Activated CD8-positive, alpha-beta T cell treated with anti-CD3 and anti-CD28 coated beads for 36 hours (primary cell): Measurements from ENCODE around the gene WFIKKN2. TPM values are rescaled to one million over a fixed set of nuclear protein-coding genes. Genes with fewer than 3 reads are reported as not detected.
"Not testable (repeated sequence)": the region's sequence is repeated elsewhere in the genome, so short reads cannot be mapped to it uniquely, and the experiment has no call there.

Experiments
- ATAC-seq: fragments of 200-7000 bp; cut with Tn5 transposase; one replicate; pipeline ENCODE4 v1.10.0; 2021; ENCODE audit warnings: mild to moderate bottlenecking, moderate library complexity
- CTCF ChIA-PET: fragments of 350-600 bp; sonication (Branson Sonifier 250); formaldehyde crosslinking; loops from one replicate; lab custom pipeline; 2021; ENCODE audit warnings: antibody characterized with exemption; lab: Charles Lee
- POLR2A ChIA-PET: fragments of 350-600 bp; sonication (Branson Sonifier 250); formaldehyde crosslinking; loops from one replicate; lab custom pipeline; 2021; ENCODE audit warnings: antibody characterized with exemption; lab: Charles Lee
- DNase-seq: peaks from one replicate; pipeline ENCODE4 v3.0.0-alpha.2; 2020
- H3K27ac Mint-ChIP-seq: one replicate; pipeline ENCODE4 v1.8.0; 2021; ENCODE audit warnings: mild to moderate bottlenecking, mixed read lengths
- H3K27me3 Mint-ChIP-seq: one replicate; pipeline ENCODE4 v1.8.0; 2021; ENCODE audit warnings: mixed read lengths
- H3K36me3 Mint-ChIP-seq: one replicate; pipeline ENCODE4 v1.8.0; 2021; ENCODE audit warnings: low read depth, mixed read lengths
- H3K4me1 Mint-ChIP-seq: one replicate; pipeline ENCODE4 v1.8.0; 2021; ENCODE audit warnings: low read depth, mixed read lengths
- H3K4me3 Mint-ChIP-seq: one replicate; pipeline ENCODE4 v1.8.0; 2021; ENCODE audit warnings: mild to moderate bottlenecking, moderate library complexity, mixed read lengths
- H3K9me3 Mint-ChIP-seq: one replicate; pipeline ENCODE4 v1.8.0; 2021; ENCODE audit warnings: mixed read lengths
- intact Hi-C: fragments of 100-400 bp; cut with micrococcal nuclease; formaldehyde crosslinking; loops from one replicate; pipeline ENCODE4 v1.10.0; 2022
- total RNA-seq, 2 experiments: library from RNA; stranded (reverse); gene quantifications; one replicate each; pipeline ENCODE4 v1.2.3, GENCODE V29; 2021
- TF ChIP-seq, protein P1 (sequence below): fragments of 200-600 bp; IDR thresholded peaks from one replicate; pipeline ENCODE4 v1.8.0; 2022; ENCODE audit warnings: antibody characterized with exemption, mild to moderate bottlenecking

Gene WFIKKN2
- total RNA-seq, 2 experiments from 2014 or later = not detected

DNA sequence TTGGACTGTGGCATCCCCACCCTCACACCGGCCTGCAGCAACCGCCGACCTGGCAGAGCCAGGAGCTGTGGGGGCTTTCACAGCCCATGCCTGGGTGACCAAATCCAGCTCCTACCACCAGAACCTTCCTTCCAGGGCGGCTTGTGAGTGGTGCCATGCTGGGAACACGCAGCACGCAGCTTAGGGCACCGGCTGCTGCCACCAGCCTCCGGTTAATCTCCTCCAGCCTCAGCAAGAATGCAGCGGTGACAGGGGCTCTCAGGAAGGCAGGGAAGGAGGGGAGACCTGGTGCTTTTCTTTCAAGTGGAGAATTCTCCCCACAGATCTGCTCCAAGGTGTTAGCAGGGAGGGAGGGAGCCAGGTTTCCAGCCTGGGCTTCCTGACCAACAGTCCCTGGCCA lies 35.8 kb upstream of the WFIKKN2 start:
- Mint-ChIP-seq H3K9me3 (no peaks in the 10 kb centered on the region), H3K4me1 (no peaks in the 10 kb centered on the region), H3K36me3 (no peaks in the 10 kb centered on the region), H3K27me3 (no peaks in the 10 kb centered on the region), H3K27ac (no peak overlapping the region), H3K4me3 (no peak overlapping the region)
- ATAC-seq (no peak), DNase-seq (no peak)
- ChIA-PET POLR2A (no interaction called here), CTCF (interaction anchor here (0.6 kb wide), 1 partner anchor 17 kb away, joined by 3 read pairs; no protein-coding TSS in a partner anchor)
- TF ChIP-seq, protein P1, sequence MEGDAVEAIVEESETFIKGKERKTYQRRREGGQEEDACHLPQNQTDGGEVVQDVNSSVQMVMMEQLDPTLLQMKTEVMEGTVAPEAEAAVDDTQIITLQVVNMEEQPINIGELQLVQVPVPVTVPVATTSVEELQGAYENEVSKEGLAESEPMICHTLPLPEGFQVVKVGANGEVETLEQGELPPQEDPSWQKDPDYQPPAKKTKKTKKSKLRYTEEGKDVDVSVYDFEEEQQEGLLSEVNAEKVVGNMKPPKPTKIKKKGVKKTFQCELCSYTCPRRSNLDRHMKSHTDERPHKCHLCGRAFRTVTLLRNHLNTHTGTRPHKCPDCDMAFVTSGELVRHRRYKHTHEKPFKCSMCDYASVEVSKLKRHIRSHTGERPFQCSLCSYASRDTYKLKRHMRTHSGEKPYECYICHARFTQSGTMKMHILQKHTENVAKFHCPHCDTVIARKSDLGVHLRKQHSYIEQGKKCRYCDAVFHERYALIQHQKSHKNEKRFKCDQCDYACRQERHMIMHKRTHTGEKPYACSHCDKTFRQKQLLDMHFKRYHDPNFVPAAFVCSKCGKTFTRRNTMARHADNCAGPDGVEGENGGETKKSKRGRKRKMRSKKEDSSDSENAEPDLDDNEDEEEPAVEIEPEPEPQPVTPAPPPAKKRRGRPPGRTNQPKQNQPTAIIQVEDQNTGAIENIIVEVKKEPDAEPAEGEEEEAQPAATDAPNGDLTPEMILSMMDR = no peak
- intact Hi-C loops = no loop called here

DNA sequence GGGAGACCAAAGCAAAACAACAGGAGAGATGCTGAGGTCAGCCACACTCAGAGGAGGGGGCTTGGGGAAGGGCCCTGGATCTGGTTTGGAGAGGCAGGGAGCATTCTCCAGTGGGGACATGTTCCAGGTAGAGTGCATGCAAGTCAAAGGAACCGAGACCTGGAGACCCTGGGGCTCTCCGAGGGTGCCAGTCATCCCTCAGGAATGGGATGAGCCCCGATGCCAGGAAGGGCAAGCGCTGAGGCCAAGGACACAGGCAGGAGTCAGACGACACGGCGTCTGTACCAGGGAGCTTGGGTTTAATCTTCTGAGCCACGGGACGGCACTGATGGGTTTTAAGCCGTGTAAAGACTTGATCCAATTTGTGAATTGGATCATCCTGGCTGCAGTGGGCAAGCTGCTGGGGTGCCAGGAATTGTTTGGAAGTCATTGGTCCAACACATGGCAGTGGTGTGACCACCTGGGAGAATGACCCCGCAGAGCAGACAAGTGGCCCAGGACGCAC lies 35.1 kb upstream of the WFIKKN2 start:
- Mint-ChIP-seq H3K4me1 (no peaks in the 10 kb centered on the region), H3K27ac (no peak overlapping the region), H3K36me3 (no peaks in the 10 kb centered on the region), H3K27me3 (no peaks in the 10 kb centered on the region), H3K9me3 (no peaks in the 10 kb centered on the region), H3K4me3 (no peak overlapping the region)
- intact Hi-C loops = no loop called here
- POLR2A ChIA-PET = no interaction called here
- no peak for DNase-seq
- no peak for ATAC-seq
- CTCF ChIA-PET = no interaction called here
- TF ChIP-seq, protein P1 = no peak

DNA sequence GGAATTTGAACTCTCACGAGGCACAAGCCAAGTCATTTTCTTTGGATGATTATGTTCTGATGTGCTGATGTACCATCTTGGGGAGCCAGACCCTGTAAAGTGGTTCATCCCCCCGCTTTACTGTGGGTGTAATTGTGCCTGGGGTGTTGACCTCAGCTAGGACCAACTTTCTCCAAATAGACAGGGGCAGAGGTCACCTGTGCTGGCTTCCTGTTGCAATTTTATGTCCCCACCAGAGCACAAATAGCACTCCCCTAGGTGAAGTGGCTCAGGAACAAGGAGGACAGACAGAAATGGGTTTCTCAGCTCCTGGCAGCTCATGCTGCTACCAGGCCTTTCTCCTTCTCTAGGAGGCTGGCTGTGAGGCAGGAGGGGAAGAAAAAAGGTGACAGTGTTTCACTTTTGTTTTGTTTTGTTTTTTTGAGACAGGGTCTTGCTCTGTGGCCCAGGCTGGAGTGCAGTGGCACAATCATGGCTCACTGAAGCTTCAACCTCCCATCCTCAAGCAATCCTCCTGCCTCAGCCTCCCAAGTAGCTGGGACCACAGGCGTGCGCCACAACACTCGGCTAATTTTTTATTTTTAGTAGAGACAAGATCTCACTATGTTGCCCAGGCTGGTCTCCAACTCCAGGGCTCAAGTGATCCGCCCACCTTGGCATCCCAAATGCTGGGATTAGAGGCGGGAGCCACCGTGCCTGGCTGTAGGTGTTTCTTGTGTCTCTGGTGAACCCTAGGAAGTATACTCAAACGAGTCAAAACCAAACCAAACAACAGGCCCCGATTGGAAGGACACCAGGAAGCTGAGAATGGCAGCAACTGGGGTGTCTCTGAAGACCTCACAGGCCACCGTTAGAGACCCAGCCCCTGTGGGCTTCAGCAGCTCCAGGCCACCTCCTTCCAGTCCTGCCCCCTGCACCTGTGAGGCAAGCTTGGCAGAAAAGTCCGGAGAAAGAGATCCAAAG lies 32.5 kb upstream of the WFIKKN2 start:
- ATAC-seq (no peak), DNase-seq (no peak)
- CTCF ChIA-PET = interaction anchor here (1.1 to 3.6 kb wide), 5 partner anchors 14 to 202 kb away, joined by 3 to 18 read pairs (median 4); no protein-coding TSS in a partner anchor
- Mint-ChIP-seq H3K36me3 (no peaks in the 10 kb centered on the region), H3K4me3 (no peak overlapping the region), H3K9me3 (no peaks in the 10 kb centered on the region), H3K4me1 (no peaks in the 10 kb centered on the region), H3K27me3 (no peaks in the 10 kb centered on the region), H3K27ac (no peak overlapping the region)
- intact Hi-C loops = no loop called here
- TF ChIP-seq, protein P1 = no peak
- POLR2A ChIA-PET = no interaction called here

DNA sequence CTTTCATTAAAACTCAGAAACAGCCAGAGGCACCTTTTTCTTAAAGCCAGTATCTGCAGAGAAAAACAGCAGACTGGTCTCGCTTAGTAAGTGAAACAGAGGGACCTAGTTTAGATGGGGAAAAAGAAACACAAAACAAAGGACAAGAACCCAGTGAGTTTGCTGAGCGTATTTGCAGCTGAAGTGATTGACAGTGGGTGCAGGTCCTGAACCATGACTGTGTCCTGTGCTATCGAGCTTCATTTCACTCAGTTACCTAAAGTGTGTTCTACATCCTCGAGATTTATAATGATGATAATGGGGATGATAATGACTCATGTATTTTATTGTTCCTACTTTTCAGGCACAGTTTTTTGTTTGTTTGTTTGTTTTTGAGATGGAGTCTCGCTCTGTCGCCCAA lies 31.7 kb upstream of the WFIKKN2 start:
- H3K27me3 Mint-ChIP-seq = no peaks in the 10 kb centered on the region

DNA sequence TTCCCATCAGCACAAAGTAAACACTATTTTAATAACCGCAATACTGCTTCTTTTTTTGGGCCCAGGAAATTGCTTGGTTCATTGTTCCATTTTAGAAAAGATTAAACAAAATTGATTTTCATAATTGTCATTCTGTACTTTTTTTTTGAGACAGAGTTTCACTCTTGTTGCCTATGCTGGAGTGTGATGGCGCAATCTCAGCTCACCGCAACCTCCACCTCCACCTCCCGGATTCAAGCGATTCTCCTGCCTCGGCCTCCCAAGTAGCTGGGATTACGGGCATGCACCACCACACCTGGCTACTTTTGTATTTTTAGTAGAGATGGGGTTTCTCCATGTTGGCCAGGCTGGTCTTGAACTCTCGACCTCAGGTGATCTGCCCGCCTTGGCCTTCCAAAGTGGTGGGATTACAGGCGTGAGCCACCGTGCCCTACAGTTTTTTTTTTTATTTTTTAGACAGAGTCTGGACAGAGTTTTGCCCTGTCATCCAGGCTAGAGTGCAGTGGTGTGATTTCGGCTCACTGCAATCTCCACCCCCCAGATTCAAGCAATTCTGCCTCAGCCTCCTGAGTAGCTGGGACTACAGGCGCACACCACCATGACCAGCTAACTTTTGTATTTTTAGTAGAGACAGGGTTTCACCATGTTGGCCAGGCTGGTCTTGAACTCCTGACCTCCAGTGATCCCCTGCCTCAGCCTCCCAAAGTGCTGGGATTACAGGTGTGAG lies 30.5 kb upstream of the WFIKKN2 start:
- H3K9me3 Mint-ChIP-seq, H3K4me1 Mint-ChIP-seq, intact Hi-C loops, ATAC-seq, H3K4me3 Mint-ChIP-seq, H3K27me3 Mint-ChIP-seq, DNase-seq, H3K36me3 Mint-ChIP-seq, CTCF ChIA-PET, H3K27ac Mint-ChIP-seq, POLR2A ChIA-PET: not testable (repeated sequence)

More for the DNA sequence above, 31.7 kb upstream of the WFIKKN2 start:
- CTCF ChIA-PET = interaction anchor here (1.1 to 3.6 kb wide), 4 partner anchors 13 to 48 kb away, joined by 3 to 18 read pairs (median 6); no protein-coding TSS in a partner anchor
- ATAC-seq (no peak), DNase-seq (no peak)
- Mint-ChIP-seq H3K4me1 (no peaks in the 10 kb centered on the region), H3K4me3 (no peak overlapping the region), H3K9me3 (no peaks in the 10 kb centered on the region), H3K36me3 (no peaks in the 10 kb centered on the region), H3K27ac (no peak overlapping the region)
- POLR2A ChIA-PET = no interaction called here
- TF ChIP-seq, protein P1 = no peak
- intact Hi-C loops = no loop called here
